OCI-LY3 (cell line): Measurements from ENCODE around the gene FBXO48.

Experiments used
- CTCF ChIP-seq: fragments of 200-600, 300-600 bp; sonication (generic); IDR thresholded peaks from 2 replicates; pipeline ENCODE4 v1.5.1; 2014; ENCODE audit warnings: antibody characterized with exemption, low read length, low read depth
- EZH2phosphoT487 ChIP-seq: fragments of 200-600 bp; shearing (Covaris generic); IDR thresholded peaks from 2 replicates; pipeline ENCODE4 v1.6.1; 2018; ENCODE audit warnings: antibody characterized with exemption, mixed run types, low read depth

GRCh38 chr2:68428126-68428525 lies 39.0 kb downstream of the FBXO48 start:
- TF ChIP-seq CTCF (no peak), EZH2phosphoT487 (no peak)
